ENCODE measurements around the gene DPP7.

The DPP7 gene

GRCh38 chr9:137114613-137115393, at the start of gene DPP7:
Gene DPP7, minus strand, starts transcription at chr9:137114733. Its CDS starts 20 bp downstream, at chr9:137114713.
- DNase-seq (ENCODE audit: low read depth): peak; percentile 24
- peak within 1 kb of the TSS; percentile 56 for H3K4me3 ChIP-seq (ENCODE audit: low read depth, low read length)
- TF ChIP-seq, protein P1, sequence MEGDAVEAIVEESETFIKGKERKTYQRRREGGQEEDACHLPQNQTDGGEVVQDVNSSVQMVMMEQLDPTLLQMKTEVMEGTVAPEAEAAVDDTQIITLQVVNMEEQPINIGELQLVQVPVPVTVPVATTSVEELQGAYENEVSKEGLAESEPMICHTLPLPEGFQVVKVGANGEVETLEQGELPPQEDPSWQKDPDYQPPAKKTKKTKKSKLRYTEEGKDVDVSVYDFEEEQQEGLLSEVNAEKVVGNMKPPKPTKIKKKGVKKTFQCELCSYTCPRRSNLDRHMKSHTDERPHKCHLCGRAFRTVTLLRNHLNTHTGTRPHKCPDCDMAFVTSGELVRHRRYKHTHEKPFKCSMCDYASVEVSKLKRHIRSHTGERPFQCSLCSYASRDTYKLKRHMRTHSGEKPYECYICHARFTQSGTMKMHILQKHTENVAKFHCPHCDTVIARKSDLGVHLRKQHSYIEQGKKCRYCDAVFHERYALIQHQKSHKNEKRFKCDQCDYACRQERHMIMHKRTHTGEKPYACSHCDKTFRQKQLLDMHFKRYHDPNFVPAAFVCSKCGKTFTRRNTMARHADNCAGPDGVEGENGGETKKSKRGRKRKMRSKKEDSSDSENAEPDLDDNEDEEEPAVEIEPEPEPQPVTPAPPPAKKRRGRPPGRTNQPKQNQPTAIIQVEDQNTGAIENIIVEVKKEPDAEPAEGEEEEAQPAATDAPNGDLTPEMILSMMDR (conservative IDR thresholded peaks at IDR 0.05; ENCODE audit: low read depth, low read length): no peak

DNA sequence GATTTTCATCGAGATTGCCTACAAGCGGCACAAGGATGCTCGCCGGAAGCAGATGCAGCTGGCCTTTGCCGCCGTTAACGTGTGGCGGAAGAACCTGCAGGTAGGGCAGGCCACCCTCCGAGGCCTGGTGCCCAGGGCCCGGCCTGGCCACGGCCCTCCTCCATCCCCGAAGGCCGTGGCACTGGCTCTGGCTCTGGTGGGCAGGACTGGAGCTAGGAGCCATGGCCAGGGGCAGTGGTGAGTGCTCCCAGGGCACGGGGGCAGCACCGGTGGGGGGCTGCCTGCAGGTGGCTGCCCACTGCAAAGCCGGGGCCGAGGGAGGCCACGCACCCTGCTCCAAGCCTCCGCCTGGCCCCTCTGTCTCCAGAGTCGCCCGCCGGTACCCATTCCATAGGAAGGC, 49.3 kb upstream of the DPP7 start:
- no peak overlapping the region for H3K4me3 ChIP-seq (ENCODE audit: low read depth, low read length)
- TF ChIP-seq, protein P1 (conservative IDR thresholded peaks at IDR 0.05; ENCODE audit: low read depth, low read length): no peak
- no peak for DNase-seq (ENCODE audit: low read depth)

- TF ChIP-seq, protein P1 (conservative IDR thresholded peaks at IDR 0.05; ENCODE audit: low read depth, low read length): no peak
- DNase-seq (ENCODE audit: low read depth): no peak
- H3K4me3 ChIP-seq (ENCODE audit: low read depth, low read length): peak overlapping the region; percentile 20
Observed at GRCh38 chr9:137163365-137163715, 48.8 kb upstream of the DPP7 start.

DNA sequence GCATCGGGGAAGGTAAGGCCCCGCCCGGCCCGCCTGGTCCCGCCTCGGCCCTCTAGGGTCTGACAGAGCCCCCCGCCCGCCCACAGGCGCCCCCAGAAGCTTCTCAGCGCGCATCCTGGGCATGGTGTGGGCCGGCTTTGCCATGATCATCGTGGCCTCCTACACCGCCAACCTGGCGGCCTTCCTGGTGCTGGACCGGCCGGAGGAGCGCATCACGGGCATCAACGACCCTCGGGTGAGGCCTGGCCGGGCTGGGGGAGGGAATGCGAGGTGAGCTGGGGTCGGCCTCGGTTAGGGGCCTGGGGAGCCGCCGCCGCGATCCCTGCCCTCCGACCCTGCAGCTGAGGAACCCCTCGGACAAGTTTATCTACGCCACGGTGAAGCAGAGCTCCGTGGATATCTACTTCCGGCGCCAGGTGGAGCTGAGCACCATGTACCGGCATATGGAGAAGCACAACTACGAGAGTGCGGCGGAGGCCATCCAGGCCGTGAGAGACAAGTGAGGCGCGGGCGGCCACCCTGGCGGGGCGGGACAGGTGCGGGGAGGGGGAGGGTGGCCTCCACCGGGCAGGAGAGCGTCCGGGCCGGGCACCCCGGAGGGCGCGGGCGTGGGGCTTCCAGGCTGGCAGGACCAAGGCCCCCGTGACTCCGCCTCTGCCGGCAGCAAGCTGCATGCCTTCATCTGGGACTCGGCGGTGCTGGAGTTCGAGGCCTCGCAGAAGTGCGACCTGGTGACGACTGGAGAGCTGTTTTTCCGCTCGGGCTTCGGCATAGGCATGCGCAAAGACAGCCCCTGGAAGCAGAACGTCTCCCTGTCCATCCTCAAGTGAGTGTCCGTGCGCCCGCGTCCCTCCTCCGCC, 48.2 kb upstream of the DPP7 start:
- TF ChIP-seq, protein P1 (conservative IDR thresholded peaks at IDR 0.05; ENCODE audit: low read depth, low read length): no peak
- H3K4me3 ChIP-seq (ENCODE audit: low read depth, low read length): peak overlapping the region; percentile 20
- DNase-seq (ENCODE audit: low read depth): peak; percentile 26

- no peak for DNase-seq (ENCODE audit: low read depth)
- TF ChIP-seq, protein P1 (conservative IDR thresholded peaks at IDR 0.05; ENCODE audit: low read depth, low read length): no peak
- H3K4me3 ChIP-seq (ENCODE audit: low read depth, low read length): no peak overlapping the region
Observed at GRCh38 chr9:137161558-137162486, 47.3 kb upstream of the DPP7 start.

- no peak overlapping the region for H3K4me3 ChIP-seq (ENCODE audit: low read depth, low read length)
- TF ChIP-seq, protein P1 (conservative IDR thresholded peaks at IDR 0.05; ENCODE audit: low read depth, low read length): no peak
- DNase-seq (ENCODE audit: low read depth): no peak
Observed at GRCh38 chr9:137160716-137161557, 46.4 kb upstream of the DPP7 start.
